DMS79 treated with DMSO at 0.1 percent for 48 hours (cell line): ENCODE data around the gene EPS15.
"Not testable (repeated sequence)": the region's sequence is repeated elsewhere in the genome, so short reads cannot be mapped to it uniquely, and the experiment has no call there.

Source experiments
- DNase-seq: peaks from one replicate; lab custom pipeline; 2025; lab: John Stamatoyannopoulos, UW

EPS15 gene

DNA sequence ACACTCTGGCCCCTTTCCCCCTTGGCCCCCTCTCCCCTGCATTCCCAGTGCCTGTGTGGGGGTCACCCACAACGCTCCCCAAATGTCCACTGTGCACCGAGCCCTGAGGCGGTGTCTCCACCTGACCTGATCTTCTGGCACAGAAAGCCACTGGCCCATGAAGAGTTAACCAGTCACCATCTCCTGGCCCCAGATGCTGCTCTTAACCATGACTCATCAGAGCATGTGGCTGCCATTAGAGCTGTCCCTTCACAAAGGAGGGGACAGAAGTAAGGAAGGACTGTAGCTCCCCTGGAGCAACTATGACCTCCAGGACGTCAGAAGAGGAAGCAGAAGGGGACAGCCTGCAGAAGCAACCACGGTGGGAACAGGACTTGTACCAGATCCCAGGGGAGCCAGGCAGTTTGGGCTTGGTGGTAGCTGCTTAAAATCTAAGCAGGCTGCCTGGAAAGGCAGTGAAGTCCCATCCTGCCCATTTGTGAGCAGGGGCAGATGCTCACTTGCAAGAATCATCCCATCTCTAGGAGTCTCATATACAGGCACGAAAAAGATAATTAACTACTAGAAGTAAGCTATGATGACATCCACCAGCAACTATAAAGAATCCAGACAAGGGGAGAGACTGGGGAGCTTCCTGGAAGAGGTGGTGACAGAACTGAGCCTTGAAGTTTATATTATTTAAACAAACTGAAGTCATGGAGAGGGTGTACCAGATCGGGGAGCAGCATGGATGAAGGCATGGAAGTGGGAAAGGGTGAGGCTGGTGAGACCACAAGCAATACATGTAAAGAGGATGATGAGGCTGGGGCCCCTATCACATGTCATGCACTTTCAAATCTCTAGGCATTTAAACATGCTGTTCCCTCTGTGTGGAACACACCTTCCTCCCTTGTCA is 187.6 kb downstream of the EPS15 start:
- peak; percentile 34 for DNase-seq

DNA sequence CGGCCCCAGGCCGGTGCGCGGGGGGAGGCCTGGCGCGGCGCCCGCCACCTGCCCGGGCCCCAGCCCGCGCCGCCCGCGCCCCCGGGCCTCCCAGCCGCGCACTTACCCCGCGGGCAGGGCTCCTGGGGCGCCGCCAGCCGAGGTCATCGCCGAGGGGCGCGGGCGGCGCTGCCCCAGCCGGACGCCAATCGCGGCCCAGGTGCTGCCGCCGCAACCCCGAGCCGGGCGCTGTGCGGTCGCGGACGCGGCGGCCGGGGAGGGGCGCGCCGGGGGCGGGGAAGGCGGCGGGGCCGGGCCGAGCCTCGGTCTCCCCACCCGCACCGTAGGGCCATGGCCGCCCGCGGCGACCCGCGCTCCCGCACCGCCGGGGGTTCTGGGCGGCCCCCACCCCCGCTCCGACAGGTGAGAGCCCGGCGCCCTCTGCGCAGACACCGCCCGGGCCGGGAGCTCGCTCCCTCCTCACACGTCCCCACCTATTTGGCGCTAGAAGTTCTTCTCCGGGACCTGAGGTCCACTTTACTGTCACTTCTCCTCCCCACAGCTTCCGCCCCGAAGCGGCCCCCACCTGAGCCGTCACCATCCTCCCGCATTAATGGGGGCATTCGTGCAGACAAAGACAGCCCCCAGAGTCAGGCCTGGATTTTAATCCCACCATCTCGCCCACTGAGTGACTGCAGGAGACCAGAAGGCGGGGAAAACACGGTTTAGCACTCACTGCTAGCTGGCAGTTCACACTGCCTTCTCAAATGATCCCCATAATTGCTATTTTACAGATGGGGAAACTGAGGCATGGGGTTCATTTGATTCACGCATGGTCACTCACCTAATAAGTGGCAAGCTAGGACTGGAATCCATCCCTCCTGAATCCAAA is 188.5 kb downstream of the EPS15 start, which contains the start of gene TTC39A:
Gene TTC39A, minus strand, starts transcription at position 232 of the 871 bp plus-strand sequence. Its CDS starts 85 bp downstream, at position 147.
- DNase-seq: no peak

DNA sequence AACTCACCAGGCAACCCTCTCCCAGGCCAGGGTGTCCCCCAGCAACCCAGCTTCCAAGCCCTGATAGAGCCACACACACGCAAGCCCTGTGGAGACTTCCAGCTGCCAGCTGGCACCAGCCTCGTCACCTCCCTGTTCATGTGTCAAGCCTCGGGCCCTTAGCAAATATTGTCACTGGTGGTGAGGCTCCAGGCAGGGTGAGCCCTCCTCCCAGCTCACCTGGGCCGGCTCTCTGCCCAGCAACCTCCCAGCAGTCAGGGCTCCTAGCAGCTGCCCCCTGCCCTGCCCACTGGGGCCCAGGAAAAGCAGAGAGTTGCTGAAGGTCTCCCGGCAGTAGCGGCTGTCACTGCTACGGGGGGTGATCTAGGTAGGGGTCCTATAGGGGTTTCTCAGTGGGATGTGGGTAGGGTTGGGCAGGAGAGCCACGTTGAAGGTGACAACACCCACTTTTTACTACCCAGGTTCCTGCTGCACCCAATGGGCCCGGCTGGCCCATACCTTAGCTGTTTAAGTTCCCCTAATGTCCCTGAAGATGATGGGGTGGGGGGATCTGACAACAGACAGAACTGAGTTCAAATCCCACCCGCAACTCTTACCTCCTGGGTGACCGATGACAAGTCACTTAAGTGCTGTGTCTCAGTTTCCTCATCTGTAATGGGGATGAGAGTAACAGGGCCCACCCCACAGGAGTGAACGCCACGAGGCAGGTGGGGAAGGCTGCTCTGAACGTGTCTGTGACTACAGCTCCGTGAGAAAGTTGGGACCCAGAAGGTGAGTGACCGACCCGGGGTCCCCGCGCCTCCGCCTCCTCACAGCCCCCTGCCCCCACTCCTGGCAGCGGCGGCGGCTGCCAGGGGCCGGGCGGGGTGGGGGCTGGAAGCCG is 189.4 kb downstream of the EPS15 start:
- DNase-seq: peak; percentile 35

DNA sequence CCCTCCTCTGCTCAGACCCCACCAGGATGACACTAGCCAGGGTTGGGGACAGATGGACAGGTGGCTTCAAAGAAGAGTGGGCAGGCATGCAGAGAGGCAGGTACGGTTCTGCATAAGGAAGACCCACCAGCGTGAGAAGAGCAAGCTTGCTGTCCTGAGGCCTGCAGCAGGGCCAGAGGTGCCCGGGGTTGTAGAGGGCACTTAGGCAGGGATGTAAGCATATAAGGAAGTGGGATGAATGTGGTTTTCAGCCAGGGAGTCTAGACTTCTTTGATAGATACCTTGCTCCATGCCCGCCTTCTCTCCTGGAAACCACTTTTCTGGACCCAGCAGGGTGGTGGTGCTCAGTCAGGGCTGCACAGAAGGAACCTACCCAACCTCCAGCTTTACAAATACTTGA is 190.1 kb downstream of the EPS15 start:
- no peak for DNase-seq

DNA sequence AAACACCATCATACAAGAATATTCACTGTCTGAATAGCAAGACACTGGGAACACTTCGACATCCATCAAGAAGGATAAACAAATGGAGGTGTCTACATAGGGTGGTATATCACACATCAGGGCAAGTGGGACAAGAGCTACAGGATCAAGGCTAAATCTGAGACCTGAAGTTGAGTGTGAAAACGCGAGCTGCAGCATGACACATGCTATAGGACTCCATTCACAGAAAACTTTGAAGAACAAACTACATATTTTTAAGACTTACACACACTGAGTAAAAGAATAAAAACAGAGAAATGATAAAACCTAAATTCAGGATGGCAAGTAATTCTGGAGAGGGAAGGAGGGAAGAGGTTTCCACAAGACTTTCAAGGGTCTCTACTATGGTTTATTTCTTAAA is 190.8 kb downstream of the EPS15 start:
- DNase-seq: no peak

DNA sequence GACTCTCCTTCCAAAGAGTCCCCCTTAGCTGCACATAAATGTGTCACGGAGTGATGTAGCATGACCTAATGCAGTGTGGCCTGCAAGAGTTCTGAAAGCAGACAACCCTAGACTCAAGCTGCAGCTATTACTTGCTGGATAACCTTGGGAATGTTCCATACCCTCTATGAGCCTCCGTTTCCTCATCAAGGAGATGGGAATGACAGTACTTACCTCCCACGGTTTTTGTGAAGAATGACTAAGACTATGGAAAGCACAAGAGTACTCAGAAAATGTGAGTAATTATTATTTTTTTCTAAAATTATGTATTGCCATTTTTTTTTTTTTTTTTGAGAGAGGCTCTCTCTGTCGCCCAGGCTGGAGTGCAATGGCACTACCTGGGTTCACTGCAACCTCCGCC is 191.7 kb downstream of the EPS15 start:
- DNase-seq: no peak

DNA sequence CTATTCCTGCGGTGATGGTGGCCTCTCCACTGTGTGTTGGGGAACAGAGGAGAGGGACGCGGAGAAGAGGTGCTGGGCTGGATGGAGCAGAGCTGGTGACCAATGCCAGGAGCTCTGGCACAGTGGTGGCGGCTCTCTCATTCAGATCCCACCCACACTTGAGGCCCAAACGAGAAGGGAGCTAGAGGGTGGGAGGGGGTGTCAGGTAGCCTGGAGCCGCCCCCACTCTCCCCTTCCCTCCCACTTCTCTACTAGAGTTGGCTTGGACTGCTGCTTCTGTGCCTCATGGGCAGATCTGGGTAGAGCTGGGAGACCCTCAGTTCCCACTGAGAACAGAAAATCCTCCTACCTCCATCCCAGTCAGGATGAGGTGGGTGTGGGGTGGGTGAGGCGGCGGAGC is 192.2 kb downstream of the EPS15 start:
- DNase-seq: no peak

DNA sequence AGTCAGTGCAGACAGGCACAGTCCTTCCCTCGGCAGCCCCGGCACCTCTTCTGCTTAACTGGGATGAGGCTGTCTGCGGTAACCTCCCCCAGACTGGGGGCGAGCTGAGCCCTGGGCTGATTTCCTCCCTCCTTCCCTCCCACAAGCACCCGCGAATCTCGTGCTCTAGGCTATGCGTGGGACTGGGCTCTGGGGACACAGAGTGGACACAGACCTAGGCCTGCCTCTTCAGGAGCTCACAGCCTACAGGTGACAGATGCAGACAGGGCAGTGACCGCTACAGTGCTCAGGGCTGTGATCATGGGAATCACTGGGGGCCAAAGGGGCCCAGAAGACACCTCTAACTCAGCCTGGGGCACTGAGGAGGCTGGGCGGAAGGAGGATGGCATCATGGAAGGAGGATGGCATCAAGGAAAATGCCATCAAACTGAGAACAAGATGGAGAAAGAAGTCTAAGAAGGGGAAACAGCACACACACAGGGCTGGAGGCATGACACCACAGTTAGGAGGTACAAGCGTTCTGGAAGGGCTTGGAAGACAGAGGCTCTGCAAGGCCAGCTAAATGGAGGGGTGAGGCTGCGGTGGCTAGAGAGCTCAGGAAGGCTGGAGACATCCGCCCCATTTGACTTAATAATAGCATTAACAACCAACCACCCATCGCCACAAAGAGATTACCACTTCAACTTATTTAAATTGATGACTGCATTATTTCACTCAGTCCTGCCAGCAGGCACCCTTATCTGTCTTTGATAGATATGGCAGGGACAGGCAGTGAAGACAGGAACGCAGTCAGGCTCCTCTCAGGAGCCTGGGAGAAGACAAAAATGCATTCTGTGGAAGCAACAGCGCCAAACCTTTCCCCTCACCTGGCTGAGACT is 192.9 kb downstream of the EPS15 start:
- no peak for DNase-seq

DNA sequence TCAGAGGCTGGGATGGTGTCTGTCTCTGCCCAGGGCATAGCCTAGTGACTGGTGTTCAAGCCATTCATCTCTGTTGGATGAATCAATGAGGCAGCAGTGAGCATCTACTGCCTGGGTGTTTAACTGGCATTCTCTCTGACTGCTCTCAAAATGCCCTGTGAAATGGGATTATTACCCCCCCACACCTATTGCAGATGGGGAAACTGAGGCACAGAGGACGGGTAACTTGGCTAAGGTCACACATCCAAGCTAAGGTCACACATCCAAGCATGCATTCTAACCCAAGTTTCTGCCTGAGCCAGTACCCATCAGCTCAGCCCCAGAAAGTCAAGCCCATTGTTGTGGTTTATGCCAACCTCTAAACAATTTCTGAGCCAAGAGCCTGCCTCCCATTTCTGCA is 193.7 kb downstream of the EPS15 start:
- no peak for DNase-seq

DNA sequence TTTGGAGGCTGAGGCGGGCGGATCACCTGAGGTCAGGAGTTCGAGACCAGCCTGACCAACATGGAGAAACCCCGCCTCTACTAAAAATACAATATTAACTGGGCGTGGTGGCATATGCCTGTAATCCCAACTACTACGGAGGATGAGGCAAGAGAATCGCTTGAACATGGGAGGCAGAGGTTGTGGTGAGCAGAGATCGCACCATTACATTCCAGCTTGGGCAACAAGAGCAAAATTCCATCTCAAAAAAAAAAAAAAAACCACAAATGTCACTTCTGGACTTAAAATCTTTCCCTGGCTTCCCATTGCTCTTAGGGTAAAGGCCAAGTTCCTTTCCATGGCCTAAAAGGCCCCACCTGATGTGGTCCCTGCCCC is 194.1 kb downstream of the EPS15 start:
- DNase-seq: not testable (repeated sequence)

DNA sequence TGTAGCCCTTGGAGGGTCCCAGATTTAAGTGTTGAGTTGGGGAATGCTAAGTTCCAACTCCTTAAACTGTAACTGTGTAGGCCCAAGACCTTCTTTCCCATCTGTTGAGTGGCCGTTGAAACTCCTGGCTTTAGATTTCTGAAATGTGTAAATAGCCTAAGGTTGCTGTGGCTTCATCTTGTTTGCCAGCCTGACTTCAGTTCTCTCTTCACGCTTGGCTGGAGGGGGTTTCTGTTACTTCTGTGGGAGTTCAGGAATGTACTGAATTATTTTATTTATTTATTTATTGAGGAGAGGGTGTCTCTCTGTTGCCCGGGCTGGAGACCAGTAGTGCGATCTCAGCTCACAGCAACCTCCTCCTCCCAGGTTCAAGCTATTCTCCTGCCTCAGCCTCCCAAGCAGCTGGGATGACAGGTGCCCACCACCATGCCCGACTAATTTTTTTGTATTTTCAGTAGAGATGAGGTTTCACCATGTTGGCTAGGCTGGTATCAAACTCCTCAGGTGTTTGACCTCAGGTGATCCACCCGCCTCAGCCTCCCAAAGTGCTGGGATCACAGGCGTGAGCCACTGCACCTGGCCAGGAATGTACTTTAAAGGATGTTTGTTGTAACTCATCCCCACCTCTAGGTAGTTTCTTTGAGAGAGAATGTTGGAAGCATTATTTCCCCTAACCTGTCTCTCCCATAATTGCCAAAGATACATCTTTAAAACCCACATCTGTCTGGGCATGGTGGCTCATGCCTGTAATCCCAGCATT is 194.6 kb downstream of the EPS15 start:
- DNase-seq: peak; percentile 19

DNA sequence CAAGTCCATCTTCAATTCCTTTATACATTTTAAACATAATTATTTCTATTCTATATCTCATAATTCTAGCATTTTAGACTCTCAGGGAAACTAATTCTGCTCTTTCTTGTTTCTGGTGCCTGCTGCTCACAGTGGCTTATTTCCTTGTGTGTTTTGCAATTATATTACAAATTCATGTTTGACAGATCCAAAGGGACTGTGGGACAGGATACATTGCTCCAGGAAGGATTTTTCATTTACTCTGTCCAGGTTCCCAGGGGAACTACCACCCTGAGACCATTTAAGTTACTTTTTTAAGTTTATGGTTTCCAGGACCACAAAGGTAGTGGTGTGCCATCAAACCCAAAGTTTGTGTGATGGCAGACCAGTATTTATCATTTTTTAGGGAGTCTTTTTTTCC is 195.3 kb downstream of the EPS15 start:
- no peak for DNase-seq

DNA sequence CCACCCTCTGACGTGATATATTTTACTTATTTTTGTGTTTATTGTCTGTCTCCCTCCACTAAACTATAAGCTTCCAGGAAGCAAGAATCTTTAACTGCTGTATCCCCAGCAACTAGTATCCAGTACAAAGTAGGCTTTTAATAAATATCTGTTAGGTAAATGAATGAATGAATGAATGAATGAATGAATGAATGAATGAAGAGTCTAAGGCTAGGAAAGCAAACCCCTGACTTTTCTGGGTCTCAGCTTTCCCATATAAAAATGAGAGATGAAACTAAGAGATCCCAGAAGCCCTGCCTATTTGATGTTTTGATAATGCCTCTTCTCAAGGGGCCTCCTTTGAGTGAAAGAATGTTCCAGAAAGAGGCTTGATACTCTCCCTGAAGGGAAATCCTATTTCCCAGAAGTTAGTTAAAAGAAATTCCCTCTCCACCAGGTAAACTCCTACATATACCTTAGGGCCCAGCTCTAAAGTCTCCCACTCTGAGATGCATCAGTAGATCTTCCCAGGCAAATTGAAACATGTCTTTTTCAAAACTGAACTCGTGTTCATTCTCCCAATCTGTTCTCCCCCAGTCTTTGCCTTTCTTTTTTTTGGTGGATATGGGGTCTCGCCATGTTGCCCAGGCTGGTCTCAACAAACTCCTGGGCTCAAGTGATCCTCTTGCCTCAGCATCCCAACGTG is 196.5 kb downstream of the EPS15 start:
- no peak for DNase-seq

DNA sequence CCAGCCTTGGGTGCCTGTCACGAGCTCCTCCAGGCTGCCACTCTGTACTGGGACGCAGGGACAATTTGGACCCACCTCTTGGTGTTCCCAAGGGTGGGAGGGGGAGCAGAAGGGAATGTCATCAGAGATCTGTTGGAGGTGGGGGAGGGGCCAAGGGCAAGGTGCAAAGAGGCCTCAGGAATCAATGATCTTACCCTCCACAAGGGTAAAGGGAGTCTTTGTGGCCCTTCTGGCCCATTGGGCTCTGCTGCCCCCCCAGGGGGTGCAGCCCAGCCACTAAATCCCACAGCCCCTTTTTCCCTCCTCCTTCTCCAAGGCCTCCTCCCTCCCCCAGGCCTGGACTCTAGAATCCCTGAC is 197.2 kb downstream of the EPS15 start:
- DNase-seq: no peak

DNA sequence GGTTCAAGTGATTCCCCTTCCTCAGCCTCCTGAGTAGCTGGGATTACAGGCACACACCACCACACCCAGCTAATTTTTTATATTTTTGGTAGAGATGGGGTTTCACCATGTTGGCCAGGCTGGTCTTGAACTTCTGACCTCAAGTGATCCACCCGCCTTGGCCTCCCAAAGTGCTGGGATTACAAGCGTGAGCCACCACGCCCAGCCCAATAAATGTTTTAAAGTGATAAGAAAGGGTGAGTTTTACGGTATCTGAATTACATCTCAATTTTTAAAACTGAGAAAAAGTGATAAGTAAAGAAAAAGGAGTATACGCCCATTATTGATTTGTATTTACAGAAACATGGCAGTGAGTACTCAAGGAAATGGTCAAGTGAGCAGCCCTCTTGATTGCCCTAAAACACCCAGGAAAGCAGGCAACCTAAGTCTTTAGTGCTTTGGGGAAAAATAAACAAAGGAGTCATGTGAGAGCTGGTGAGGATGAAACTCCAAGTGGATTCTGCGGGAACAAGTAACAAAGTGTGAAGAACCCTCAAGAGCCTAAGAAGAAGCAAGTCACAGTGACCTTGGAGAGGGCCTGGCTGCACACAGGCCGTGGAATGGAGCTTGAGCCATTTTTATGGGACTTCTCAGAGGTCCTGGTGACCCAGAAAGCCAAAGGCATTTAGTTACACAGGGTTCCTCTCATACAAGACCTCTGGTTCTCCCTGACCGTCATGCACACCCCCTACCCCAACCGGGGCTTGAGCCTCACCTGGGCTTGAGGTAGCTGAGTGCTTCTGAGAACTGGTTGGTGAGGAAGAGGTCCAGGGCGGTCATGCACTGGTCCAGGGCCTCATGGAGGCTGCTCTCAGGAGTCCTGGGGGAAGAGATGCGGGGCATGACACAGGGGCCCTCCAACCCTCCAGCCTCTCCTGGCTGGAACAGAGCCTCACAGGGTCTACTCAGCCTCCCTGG is 197.8 kb downstream of the EPS15 start:
- peak; percentile 74 for DNase-seq

DNA sequence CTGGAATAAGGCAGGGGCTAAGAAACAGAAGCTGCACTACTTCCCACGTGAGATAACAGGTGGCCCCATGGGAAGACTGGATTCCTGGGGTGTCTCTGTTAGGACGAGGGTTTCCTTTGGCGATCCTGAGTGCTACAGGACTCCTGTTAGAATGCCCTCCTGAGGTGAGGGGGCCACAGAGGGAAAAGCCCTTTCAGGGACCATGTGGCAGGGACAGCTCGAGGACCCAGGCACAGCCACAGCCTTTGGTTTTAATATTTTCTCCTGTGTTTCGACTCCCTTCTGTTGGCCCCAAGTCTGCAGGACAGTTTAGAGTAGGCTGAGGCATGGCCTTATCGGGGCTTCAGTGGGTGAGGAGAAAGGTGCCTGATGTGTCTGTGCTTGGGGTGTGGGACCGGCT is 201.3 kb downstream of the EPS15 start:
- DNase-seq: no peak

DNA sequence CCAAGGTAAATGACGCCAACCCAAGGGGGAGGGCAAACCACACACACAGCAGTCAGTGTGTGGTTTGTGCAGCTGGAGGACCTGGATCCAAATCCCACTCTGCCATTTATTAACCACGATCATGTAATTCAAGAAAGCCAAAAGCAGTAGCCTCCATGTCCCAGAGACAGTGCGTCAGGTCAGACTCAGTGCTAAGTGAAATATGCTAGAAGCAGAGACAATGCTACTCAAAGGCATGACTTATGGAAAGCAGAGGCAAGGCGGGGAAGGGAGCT is 202.3 kb downstream of the EPS15 start:
- DNase-seq: peak; percentile 80

DNA sequence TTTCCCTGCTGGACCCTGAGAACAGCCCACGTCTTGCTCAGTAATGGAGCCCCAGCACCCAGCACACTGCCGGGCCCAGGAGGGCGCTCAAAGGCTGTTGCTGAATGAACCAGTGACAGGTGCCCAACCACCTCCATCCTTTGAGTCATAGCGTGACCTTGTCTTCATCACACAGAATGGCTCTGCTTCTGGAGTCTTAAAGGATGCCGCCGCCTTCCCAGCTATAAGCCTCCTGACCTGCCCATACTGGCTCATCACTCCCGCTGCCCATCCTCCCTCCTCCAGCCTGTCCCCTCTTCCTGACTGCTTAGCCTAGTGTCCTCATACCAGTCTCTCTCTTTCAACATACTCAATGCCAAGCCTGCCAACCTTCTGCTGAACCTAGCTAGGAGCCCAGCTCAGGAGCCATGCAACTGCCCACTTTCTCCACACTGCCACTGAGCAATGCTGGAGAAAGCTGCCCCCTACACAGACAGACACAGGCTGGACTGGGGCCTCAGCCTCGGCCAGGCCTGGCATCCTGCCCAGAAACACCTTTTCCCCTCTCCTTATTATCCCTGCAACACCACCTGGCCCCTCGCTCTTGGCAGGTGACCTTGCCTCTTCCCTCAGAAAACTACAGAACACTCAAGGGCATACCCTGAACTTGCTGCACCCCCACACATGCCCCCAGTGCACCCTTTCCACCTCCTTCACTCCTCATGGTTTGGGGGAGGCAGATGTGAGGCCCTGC is 202.8 kb downstream of the EPS15 start:
- DNase-seq: peak; percentile 80
